GM04504 (cell line): Measurements from ENCODE around the gene PRM1.

ENCODE experiments used
- DNase-seq: peaks from one replicate; pipeline ENCODE4 v3.0.0-alpha.2; 2012; ENCODE audit warnings: low read depth

The PRM1 gene

GRCh38 chr16:11272921-11273720 is 8.0 kb downstream of the PRM1 start, which contains the start of gene PRM3:
Gene PRM3 (minus strand): TSS chr16:11273629. CDS start chr16:11273595, 34 bp downstream.
- DNase-seq, result no peak

- no peak for DNase-seq
These were observed 8.6 kb downstream of the PRM1 start for GRCh38 chr16:11272484-11272883.

DNA sequence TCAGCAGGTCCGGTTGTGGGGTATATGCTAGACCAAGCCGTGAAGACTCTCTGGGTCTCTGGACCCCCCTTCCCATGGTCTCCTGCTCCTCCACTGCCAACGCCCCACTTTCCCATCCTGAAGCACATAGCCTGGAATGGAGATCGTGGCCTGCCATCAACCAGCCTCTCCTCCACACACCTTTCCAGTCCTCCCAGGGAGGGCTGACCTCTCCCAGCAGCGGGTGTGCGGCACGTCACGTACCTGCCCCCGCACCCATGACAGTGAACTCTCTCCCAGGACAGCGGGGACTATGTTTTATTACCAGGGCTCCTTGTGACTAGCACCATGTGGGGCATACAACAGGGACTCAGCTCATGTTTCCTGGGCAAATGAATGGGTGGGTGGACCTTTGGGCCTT is 9.5 kb downstream of the PRM1 start:
- no peak for DNase-seq

DNA sequence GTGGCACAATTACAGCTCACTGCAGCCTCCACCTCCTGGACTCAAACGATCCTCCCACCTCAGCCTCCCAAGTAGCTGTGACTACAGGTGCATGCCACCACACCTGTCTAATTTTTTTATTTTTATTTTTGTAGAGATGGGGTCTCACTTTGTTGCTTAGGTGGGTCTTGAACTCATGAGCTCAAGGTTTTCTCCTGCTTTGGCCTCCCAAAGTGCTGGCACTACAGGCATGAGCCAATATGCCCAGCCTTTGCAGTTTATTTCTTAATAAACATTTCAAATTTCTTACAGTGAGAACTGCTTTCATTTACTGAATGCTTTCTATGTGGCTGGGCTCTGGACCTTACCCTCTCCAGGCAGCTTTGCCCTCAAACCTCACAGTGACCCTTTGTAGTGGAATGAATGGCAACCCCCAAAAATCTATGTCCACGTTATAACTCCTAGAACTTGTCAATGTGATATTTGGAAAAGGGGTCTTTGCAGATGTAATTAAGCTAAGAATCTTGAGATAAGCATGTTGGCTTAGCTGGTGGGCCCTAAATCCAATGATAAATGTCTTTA is 10.4 kb downstream of the PRM1 start:
- no peak for DNase-seq

GRCh38 chr16:11268921-11269375 is 12.2 kb downstream of the PRM1 start, which contains the start of gene TNP2:
Gene TNP2 (minus strand): TSS chr16:11269325. CDS start chr16:11269262, 63 bp downstream.
- no peak for DNase-seq

DNA sequence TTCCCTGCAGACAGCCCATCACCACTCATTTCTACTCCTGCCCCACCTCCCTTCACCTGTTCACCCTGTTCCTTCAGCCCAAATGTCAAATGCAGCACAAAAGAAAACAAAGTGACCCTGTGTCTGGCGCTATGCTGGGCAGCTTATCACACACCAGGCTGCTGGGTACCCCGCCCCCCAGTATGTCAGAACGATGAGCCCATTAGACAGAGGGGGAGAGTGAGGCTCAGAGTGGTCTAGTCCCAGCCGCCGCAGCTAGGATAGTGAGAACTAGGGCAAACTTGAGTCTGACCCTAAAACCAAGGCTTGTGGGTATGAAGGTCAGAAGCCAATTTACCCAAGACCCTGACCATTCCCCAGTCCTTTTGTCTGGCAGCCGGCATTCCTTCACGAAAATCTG is 16.0 kb downstream of the PRM1 start:
- DNase-seq, result no peak

- DNase-seq, result no peak
These were observed 16.8 kb downstream of the PRM1 start for GRCh38 chr16:11264155-11264832.

DNA sequence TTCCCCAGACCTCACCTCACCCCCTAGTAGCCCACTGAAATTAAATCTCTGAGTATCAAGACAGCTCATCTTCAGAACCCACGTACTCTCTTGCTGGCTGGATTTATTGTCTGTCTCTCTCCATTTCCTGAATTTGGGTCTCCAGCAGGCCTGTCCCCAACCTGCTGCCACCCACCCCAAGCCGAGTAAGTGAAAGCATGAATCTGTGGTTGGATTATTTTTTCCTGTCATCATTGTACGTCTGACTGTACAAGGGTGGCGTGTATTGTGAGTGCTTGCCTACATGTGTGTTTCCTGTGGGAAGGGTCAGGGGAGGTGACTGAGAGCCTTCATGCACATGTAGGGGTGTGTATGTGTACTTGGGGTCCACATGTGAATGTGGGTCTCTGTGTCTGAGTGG is 17.4 kb downstream of the PRM1 start:
- DNase-seq, result no peak

- no peak for DNase-seq
These were observed 18.2 kb downstream of the PRM1 start for GRCh38 chr16:11262915-11263314.

GRCh38 chr16:11260596-11260966 is 20.5 kb downstream of the PRM1 start:
- no peak for DNase-seq

- no peak for DNase-seq
These were observed 21.2 kb downstream of the PRM1 start for GRCh38 chr16:11259655-11260595.

DNA sequence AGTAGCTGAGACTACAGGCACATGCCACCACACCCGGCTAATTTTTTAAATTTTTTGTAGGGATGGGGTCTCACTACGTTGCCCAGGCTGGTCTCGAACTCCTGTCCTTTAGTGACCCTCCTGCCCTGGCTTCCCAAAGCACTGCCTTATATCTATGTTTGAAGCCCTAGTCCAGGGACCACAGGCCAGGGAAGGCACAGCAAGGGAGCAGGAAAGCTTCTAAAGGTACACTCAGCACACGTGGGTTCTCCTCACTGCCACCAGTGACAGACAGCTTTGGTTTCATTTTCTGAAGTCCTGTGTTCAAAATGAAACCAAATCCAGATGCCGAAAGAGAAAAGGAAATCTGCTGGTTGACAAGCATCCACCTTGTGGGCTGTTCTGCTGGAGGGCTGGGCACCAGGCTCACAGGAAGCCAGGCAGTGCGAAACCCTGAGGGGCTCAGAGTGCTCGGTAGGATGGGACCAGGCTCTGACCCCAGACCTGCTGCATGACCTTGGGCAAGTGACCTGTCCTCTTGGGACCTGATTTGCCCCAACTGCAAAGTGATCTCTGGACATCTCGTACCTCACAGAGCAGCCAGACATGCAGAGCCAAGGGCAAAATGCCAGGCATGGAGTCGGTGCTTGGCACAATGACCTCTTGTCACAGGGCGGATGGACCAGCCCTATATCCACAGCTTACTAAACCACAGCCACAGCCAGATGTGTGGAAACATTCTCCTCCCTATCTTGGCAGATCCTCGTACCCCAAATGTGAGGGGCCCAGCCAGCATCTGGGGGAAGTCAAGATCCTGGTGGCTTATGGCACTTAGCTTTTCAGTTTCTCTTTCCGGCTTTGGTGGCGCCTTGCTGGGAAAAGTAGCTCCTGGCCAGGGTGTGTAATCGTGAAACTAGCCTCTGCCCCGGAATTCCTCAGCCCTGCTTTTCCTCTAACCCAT is 22.3 kb downstream of the PRM1 start:
- DNase-seq, result no peak

GRCh38 chr16:11257131-11257938 is 23.8 kb downstream of the PRM1 start:
- DNase-seq, result peak; percentile 69

GRCh38 chr16:11256661-11257130 is 24.4 kb downstream of the PRM1 start:
- DNase-seq, result no peak

- peak; percentile 66 for DNase-seq
These were observed 25.1 kb downstream of the PRM1 start, which contains the start of gene SOCS1 for GRCh38 chr16:11255737-11256660. Gene SOCS1 (minus strand): TSS chr16:11256204. CDS start chr16:11255478, 726 bp downstream.

GRCh38 chr16:11254913-11255736 is 26.0 kb downstream of the PRM1 start:
- no peak for DNase-seq
